Muscle layer of colon (tissue), 2 donors: ENCODE results near the gene CHID1.

Experiments
- H3K27ac ChIP-seq: one replicate; pipeline ENCODE4 v1.7.0; 2013; ENCODE audit warnings: low read depth, mild to moderate bottlenecking, low read length, moderate library complexity
- H3K27me3 ChIP-seq, 2 donors: one replicate each; pipeline ENCODE4 v1.7.0; 2013; ENCODE audit warnings: low read length in 2 of 2, mild to moderate bottlenecking in 2 of 2; ENCODE audit not compliant: insufficient read depth in 2 of 2, control insufficient read depth in 1 of 2
- H3K36me3 ChIP-seq: one replicate; pipeline ENCODE4 v1.7.0; 2013; ENCODE audit warnings: mild to moderate bottlenecking, low read length; ENCODE audit not compliant: insufficient read depth
- H3K4me1 ChIP-seq: one replicate; pipeline ENCODE4 v1.7.0; 2013; ENCODE audit warnings: mild to moderate bottlenecking, low read length; ENCODE audit not compliant: insufficient read depth
- H3K4me3 ChIP-seq, 2 donors: one replicate each; pipeline ENCODE4 v1.7.0; 2013; ENCODE audit warnings: low read length in 2 of 2, low read depth in 1 of 2, mild to moderate bottlenecking in 1 of 2, moderate library complexity in 1 of 2
- H3K9ac ChIP-seq: one replicate; pipeline ENCODE4 v1.7.0; 2013; ENCODE audit warnings: low read length
- H3K9me3 ChIP-seq: one replicate; pipeline ENCODE4 v1.7.0; 2013; ENCODE audit warnings: mild to moderate bottlenecking, low read length
- donor health status: abdominal sarcoma.
- donor health status: Adenocarcinoma of cecum.

The CHID1 gene

GRCh38 chr11:833849-834311 lies 76.7 kb downstream of the CHID1 start:
- peaks cover 7 to 36% of the 10 kb centered on the region in 2 donors for H3K27me3 ChIP-seq
- peaks cover 32% of the 10 kb centered on the region for H3K4me1 ChIP-seq
- H3K9me3 ChIP-seq, result no peaks in the 10 kb centered on the region
- H3K4me3 ChIP-seq, result peak overlapping the region; percentile 56 to 89
- H3K9ac ChIP-seq, result peak overlapping the region; percentile 61
- peak overlapping the region; percentile 93 for H3K27ac ChIP-seq
- peaks cover 20% of the 10 kb centered on the region for H3K36me3 ChIP-seq

- Histone ChIP-seq H3K9ac (peak overlapping the region; percentile 61), H3K4me3 (peak overlapping the region; percentile 56 to 89), H3K9me3 (no peaks in the 10 kb centered on the region), H3K36me3 (peaks cover 14% of the 10 kb centered on the region), H3K27ac (peak overlapping the region; percentile 93), H3K27me3 (peaks cover 12 to 43% of the 10 kb centered on the region in 2 donors), H3K4me1 (peaks cover 36% of the 10 kb centered on the region)
These were observed 77.4 kb downstream of the CHID1 start for GRCh38 chr11:833114-833791.

GRCh38 chr11:832529-833113 lies 78.0 kb downstream of the CHID1 start, which contains the start of gene CD151:
TSS of gene CD151 (plus strand) at chr11:832952. CDS start at chr11:836070, 3,118 bp downstream.
- Histone ChIP-seq H3K27ac (peak within 1 kb of the TSS; percentile 93), H3K9me3 (no peaks in the 10 kb centered on the region), H3K9ac (peak within 1 kb of the TSS; percentile 61), H3K27me3 (peaks cover 16 to 49% of the 10 kb centered on the region in 2 donors), H3K4me3 (peak within 1 kb of the TSS; percentile 56 to 89), H3K4me1 (peaks cover 36% of the 10 kb centered on the region), H3K36me3 (peaks cover 14% of the 10 kb centered on the region)

- Histone ChIP-seq H3K27ac (no peak overlapping the region), H3K27me3 (peaks cover 22 to 55% of the 10 kb centered on the region in 2 donors), H3K9me3 (no peaks in the 10 kb centered on the region), H3K9ac (no peak overlapping the region), H3K4me3 (peak overlapping the region; percentile 38 to 43), H3K4me1 (peaks cover 36% of the 10 kb centered on the region), H3K36me3 (peaks cover 10% of the 10 kb centered on the region)
These were observed 78.6 kb downstream of the CHID1 start for GRCh38 chr11:831961-832528.

GRCh38 chr11:831118-831864 lies 79.3 kb downstream of the CHID1 start:
- Histone ChIP-seq H3K27me3 (peaks cover 26 to 62% of the 10 kb centered on the region in 2 donors), H3K9ac (no peak overlapping the region), H3K27ac (no peak overlapping the region), H3K9me3 (no peaks in the 10 kb centered on the region), H3K4me1 (peaks cover 36% of the 10 kb centered on the region), H3K36me3 (peaks cover 3% of the 10 kb centered on the region), H3K4me3 (no peak overlapping the region)

GRCh38 chr11:830295-831117 lies 80.1 kb downstream of the CHID1 start:
- Histone ChIP-seq H3K27me3 (peaks cover 30 to 70% of the 10 kb centered on the region in 2 donors), H3K9ac (no peak overlapping the region), H3K4me1 (peaks cover 36% of the 10 kb centered on the region)

GRCh38 chr11:829847-830294 lies 80.7 kb downstream of the CHID1 start:
- Histone ChIP-seq H3K27ac (no peak overlapping the region), H3K9ac (no peak overlapping the region), H3K27me3 (peaks cover 36 to 76% of the 10 kb centered on the region in 2 donors)

More at GRCh38 chr11:830295-831117, 80.1 kb downstream of the CHID1 start:
- Histone ChIP-seq H3K9me3 (no peaks in the 10 kb centered on the region), H3K36me3 (peaks cover 3% of the 10 kb centered on the region), H3K27ac (no peak overlapping the region), H3K4me3 (peak overlapping the region; percentile 27 to 38)

GRCh38 chr11:829176-829846 lies 81.3 kb downstream of the CHID1 start:
- Histone ChIP-seq H3K9me3 (no peaks in the 10 kb centered on the region), H3K4me3 (peak overlapping the region; percentile 27 to 38), H3K36me3 (peaks cover 15% of the 10 kb centered on the region), H3K27me3 (peaks cover 36 to 81% of the 10 kb centered on the region in 2 donors), H3K4me1 (peaks cover 26% of the 10 kb centered on the region), H3K9ac (no peak overlapping the region), H3K27ac (no peak overlapping the region)

More at GRCh38 chr11:829847-830294, 80.7 kb downstream of the CHID1 start:
- H3K9me3 ChIP-seq, result no peaks in the 10 kb centered on the region
- peaks cover 10% of the 10 kb centered on the region for H3K36me3 ChIP-seq
- peak overlapping the region; percentile 27 to 38 for H3K4me3 ChIP-seq
- peaks cover 32% of the 10 kb centered on the region for H3K4me1 ChIP-seq

GRCh38 chr11:828506-829175 lies 82.0 kb downstream of the CHID1 start:
- Histone ChIP-seq H3K4me3 (no peak overlapping the region), H3K4me1 (peaks cover 21% of the 10 kb centered on the region), H3K9me3 (no peaks in the 10 kb centered on the region), H3K36me3 (peaks cover 21% of the 10 kb centered on the region), H3K9ac (no peak overlapping the region), H3K27ac (no peak overlapping the region), H3K27me3 (peaks cover 36 to 81% of the 10 kb centered on the region in 2 donors)

- Histone ChIP-seq H3K36me3 (peaks cover 21% of the 10 kb centered on the region), H3K9ac (no peak within 1 kb of the TSS), H3K4me3 (peak within 1 kb of the TSS in 1 of 2 donors; percentile 32), H3K27ac (no peak within 1 kb of the TSS), H3K27me3 (peaks cover 36 to 81% of the 10 kb centered on the region in 2 donors), H3K4me1 (peaks cover 21% of the 10 kb centered on the region), H3K9me3 (no peaks in the 10 kb centered on the region)
These were observed 82.8 kb downstream of the CHID1 start, which contains the start of gene CRACR2B for GRCh38 chr11:827897-828192. TSS of gene CRACR2B (plus strand) at chr11:827919. CDS start at chr11:828608, 689 bp downstream.
